Neural cell (in vitro differentiated cells): ENCODE data around the gene IREB2. TPM values are rescaled to one million over a fixed set of nuclear protein-coding genes. Genes with fewer than 3 reads are reported as not detected.

ENCODE experiments used
- H2AFZ ChIP-seq: fragments of 200-600, 300-800 bp; sonication (generic), shearing (Covaris generic); 2 replicates; pipeline ENCODE4 v1.6.0; 2014; ENCODE audit warnings: low read depth, mild to moderate bottlenecking, antibody characterized with exemption, low read length, moderate library complexity
- H3F3A ChIP-seq: fragments of 200-600 bp; shearing (Covaris generic); 2 replicates; pipeline ENCODE4 v1.6.1; 2016; ENCODE audit warnings: mild to moderate bottlenecking, moderate library complexity, mixed read lengths, antibody characterized with exemption, low read length; ENCODE audit not compliant: insufficient read depth, poor library complexity, severe bottlenecking
- H3K27ac ChIP-seq: fragments of 200-600, 300-800 bp; sonication (generic), shearing (Covaris generic); 2 replicates; pipeline ENCODE4 v1.5.1; 2014; ENCODE audit warnings: mild to moderate bottlenecking, low read length, moderate library complexity
- H3K27me3 ChIP-seq: fragments of 300-800, 200-600 bp; sonication (generic), shearing (Covaris generic); 2 replicates; pipeline ENCODE4 v1.6.0; 2014; ENCODE audit warnings: mild to moderate bottlenecking, low read depth, low read length, moderate library complexity; ENCODE audit not compliant: insufficient read depth
- H3K36me3 ChIP-seq: fragments of 300-800, 200-600 bp; sonication (generic), shearing (Covaris generic); 2 replicates; pipeline ENCODE4 v1.5.1; 2014; ENCODE audit warnings: mild to moderate bottlenecking, antibody characterized with exemption, low read length, moderate library complexity; ENCODE audit not compliant: insufficient read depth
- H3K4me2 ChIP-seq: fragments of 300-800, 200-600 bp; sonication (generic), shearing (Covaris generic); 2 replicates; pipeline ENCODE4 v1.6.0; 2014; ENCODE audit warnings: mild to moderate bottlenecking, low read length
- H3K4me3 ChIP-seq: fragments of 300-800, 200-600 bp; sonication (generic), shearing (Covaris generic); 2 replicates; pipeline ENCODE4 v1.5.1; 2014; ENCODE audit warnings: mild to moderate bottlenecking, low read length, moderate library complexity
- H3K79me2 ChIP-seq: fragments of 200-600 bp; shearing (Covaris generic); replicated peaks from 2 replicates; pipeline ENCODE4 v1.6.0; 2014; ENCODE audit warnings: mild to moderate bottlenecking, low read length, moderate library complexity; ENCODE audit not compliant: insufficient read depth
- H3K9ac ChIP-seq: fragments of 300-800, 200-600 bp; sonication (generic), shearing (Covaris generic); 2 replicates; pipeline ENCODE4 v1.6.1; 2016; ENCODE audit warnings: mild to moderate bottlenecking, low read length, mixed read lengths
- H3K9me2 ChIP-seq: fragments of 200-600 bp; shearing (Covaris generic); 2 replicates; pipeline ENCODE4 v1.6.1; 2016; ENCODE audit warnings: mild to moderate bottlenecking, low read length, mixed read lengths; ENCODE audit not compliant: insufficient read depth
- H3K9me3 ChIP-seq: fragments of 200-600, 300-800 bp; sonication (generic), shearing (Covaris generic); 2 replicates; pipeline ENCODE4 v1.6.1; 2016; ENCODE audit warnings: mild to moderate bottlenecking, mixed run types, low read length, moderate library complexity, mixed read lengths
- H4K20me1 ChIP-seq: fragments of 200-600 bp; shearing (Covaris generic); 2 replicates; pipeline ENCODE4 v1.6.1; 2016; ENCODE audit warnings: mild to moderate bottlenecking, mixed run types; ENCODE audit not compliant: insufficient read depth
- EP300 ChIP-seq: fragments of 450-650 bp; conservative IDR thresholded peaks from 2 replicates; pipeline ENCODE4 v1.6.1; 2014; ENCODE audit warnings: antibody characterized with exemption, mild to moderate bottlenecking, moderate library complexity; ENCODE audit not compliant: poor library complexity, severe bottlenecking
- EZH2 ChIP-seq: fragments of 200-600, 300-800 bp; shearing (Covaris generic), sonication (generic); IDR thresholded peaks from 2 replicates; pipeline ENCODE4 v1.6.1; 2014; ENCODE audit warnings: antibody characterized with exemption, low read length, borderline replicate concordance, mild to moderate bottlenecking; ENCODE audit not compliant: insufficient read depth, poor library complexity, severe bottlenecking
- MXI1 ChIP-seq: fragments of 450-650 bp; conservative IDR thresholded peaks from 2 replicates; pipeline ENCODE4 v1.6.1; 2014; ENCODE audit warnings: antibody characterized with exemption, mild to moderate bottlenecking; ENCODE audit not compliant: poor library complexity, severe bottlenecking
- POLR2AphosphoS5 ChIP-seq: IDR thresholded peaks from 2 replicates; pipeline ENCODE4 v1.6.1; 2012
- RAD21 ChIP-seq: fragments of 450-650 bp; conservative IDR thresholded peaks from 2 replicates; pipeline ENCODE4 v1.6.1; 2014; ENCODE audit warnings: antibody characterized with exemption, mild to moderate bottlenecking, moderate library complexity
- SMC3 ChIP-seq: fragments of 450-650 bp; conservative IDR thresholded peaks from 2 replicates; pipeline ENCODE4 v1.6.1; 2014; ENCODE audit warnings: antibody characterized with exemption, mild to moderate bottlenecking, moderate library complexity; ENCODE audit not compliant: poor library complexity
- TAF1 ChIP-seq: IDR thresholded peaks from 2 replicates; pipeline ENCODE4 v1.6.1; 2012; ENCODE audit warnings: low read depth
- polyA plus RNA-seq: library from polyadenylated mRNA; depleted of rRNA; stranded (reverse); fragments of >200 nt; gene quantifications from 2 replicates; pipeline ENCODE4 v1.2.3, GENCODE V29; 2014
- TF ChIP-seq, protein P1 (sequence below): IDR thresholded peaks from 2 replicates; pipeline ENCODE4 v1.6.1; 2012; ENCODE audit warnings: borderline replicate concordance
- TF ChIP-seq, protein P2 (sequence below): fragments of 450-650 bp; IDR thresholded peaks from 2 replicates; pipeline ENCODE4 v1.5.1; 2014; ENCODE audit warnings: antibody characterized with exemption, mild to moderate bottlenecking, moderate library complexity; ENCODE audit not compliant: poor library complexity, severe bottlenecking

Gene IREB2
- polyA plus RNA-seq, 1 donor from 2014 or later = 45.5 TPM

DNA sequence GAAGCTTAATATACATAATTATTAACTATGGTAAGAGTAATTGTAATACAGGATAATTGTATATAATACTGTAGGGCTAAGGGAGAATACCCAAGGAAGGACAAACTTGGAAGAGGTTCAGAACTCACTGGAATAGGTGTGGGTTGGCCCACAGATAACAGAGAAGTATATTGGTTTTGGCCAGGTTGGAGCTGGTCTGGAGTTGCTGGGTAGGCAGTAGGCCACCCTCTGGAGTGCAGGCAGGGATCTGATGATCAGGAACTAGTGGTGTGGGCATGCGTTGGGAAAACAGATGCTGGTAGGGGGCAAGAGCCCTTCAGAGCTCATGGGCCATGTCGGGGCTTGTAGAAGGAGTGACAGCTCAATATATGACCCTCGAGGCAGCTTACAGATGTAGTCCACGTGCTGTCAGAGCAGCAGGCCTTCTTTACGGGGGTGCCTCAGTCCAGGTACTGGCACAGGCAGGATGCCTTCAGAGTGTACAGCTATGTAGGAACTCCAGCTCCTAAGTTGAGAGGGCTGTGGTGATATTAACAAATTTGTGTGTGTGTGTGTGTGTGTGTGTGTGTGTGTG, 12.4 kb downstream of the IREB2 start (continued):
- TF ChIP-seq, protein P1, sequence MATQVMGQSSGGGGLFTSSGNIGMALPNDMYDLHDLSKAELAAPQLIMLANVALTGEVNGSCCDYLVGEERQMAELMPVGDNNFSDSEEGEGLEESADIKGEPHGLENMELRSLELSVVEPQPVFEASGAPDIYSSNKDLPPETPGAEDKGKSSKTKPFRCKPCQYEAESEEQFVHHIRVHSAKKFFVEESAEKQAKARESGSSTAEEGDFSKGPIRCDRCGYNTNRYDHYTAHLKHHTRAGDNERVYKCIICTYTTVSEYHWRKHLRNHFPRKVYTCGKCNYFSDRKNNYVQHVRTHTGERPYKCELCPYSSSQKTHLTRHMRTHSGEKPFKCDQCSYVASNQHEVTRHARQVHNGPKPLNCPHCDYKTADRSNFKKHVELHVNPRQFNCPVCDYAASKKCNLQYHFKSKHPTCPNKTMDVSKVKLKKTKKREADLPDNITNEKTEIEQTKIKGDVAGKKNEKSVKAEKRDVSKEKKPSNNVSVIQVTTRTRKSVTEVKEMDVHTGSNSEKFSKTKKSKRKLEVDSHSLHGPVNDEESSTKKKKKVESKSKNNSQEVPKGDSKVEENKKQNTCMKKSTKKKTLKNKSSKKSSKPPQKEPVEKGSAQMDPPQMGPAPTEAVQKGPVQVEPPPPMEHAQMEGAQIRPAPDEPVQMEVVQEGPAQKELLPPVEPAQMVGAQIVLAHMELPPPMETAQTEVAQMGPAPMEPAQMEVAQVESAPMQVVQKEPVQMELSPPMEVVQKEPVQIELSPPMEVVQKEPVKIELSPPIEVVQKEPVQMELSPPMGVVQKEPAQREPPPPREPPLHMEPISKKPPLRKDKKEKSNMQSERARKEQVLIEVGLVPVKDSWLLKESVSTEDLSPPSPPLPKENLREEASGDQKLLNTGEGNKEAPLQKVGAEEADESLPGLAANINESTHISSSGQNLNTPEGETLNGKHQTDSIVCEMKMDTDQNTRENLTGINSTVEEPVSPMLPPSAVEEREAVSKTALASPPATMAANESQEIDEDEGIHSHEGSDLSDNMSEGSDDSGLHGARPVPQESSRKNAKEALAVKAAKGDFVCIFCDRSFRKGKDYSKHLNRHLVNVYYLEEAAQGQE = no peak

DNA sequence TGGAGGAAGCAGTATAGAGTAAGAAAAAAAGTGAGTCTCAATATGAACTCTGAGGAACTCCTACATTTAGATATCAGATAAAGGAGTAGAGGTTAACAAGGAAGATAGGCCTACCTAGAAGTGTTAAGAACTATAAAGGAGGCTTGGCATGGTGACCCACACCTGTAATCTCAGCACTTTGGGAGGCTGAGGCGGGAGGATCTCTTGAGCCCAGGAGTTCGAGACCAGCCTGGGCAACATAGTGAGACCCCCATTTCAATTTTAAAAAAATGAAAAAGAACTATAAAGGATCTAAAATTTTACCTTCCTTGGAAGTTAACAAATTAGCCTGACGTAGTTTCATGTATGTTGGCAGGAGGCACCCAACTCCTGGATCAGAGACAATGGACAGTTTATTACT, 14.5 kb downstream of the IREB2 start:
- no peak overlapping the region for H3K27ac ChIP-seq
- H3F3A ChIP-seq = no peaks in the 10 kb centered on the region
- H3K36me3 ChIP-seq = no peaks in the 10 kb centered on the region
- H2AFZ ChIP-seq = no peak overlapping the region
- H3K4me2 ChIP-seq = no peak overlapping the region
- H3K9me3 ChIP-seq = no peaks in the 10 kb centered on the region
- H3K27me3 ChIP-seq = no peaks in the 10 kb centered on the region
- H3K9me2 ChIP-seq = no peaks in the 10 kb centered on the region
- H3K79me2 ChIP-seq = peaks cover 88% of the 10 kb centered on the region
- TF ChIP-seq RAD21 (no peak), POLR2AphosphoS5 (no peak), EP300 (no peak)
- TF ChIP-seq, protein P2, sequence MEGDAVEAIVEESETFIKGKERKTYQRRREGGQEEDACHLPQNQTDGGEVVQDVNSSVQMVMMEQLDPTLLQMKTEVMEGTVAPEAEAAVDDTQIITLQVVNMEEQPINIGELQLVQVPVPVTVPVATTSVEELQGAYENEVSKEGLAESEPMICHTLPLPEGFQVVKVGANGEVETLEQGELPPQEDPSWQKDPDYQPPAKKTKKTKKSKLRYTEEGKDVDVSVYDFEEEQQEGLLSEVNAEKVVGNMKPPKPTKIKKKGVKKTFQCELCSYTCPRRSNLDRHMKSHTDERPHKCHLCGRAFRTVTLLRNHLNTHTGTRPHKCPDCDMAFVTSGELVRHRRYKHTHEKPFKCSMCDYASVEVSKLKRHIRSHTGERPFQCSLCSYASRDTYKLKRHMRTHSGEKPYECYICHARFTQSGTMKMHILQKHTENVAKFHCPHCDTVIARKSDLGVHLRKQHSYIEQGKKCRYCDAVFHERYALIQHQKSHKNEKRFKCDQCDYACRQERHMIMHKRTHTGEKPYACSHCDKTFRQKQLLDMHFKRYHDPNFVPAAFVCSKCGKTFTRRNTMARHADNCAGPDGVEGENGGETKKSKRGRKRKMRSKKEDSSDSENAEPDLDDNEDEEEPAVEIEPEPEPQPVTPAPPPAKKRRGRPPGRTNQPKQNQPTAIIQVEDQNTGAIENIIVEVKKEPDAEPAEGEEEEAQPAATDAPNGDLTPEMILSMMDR = no peak
- TF ChIP-seq, protein P1 = no peak
- no peak overlapping the region for H3K4me3 ChIP-seq
- no peak overlapping the region for H3K9ac ChIP-seq
- no peaks in the 10 kb centered on the region for H4K20me1 ChIP-seq

DNA sequence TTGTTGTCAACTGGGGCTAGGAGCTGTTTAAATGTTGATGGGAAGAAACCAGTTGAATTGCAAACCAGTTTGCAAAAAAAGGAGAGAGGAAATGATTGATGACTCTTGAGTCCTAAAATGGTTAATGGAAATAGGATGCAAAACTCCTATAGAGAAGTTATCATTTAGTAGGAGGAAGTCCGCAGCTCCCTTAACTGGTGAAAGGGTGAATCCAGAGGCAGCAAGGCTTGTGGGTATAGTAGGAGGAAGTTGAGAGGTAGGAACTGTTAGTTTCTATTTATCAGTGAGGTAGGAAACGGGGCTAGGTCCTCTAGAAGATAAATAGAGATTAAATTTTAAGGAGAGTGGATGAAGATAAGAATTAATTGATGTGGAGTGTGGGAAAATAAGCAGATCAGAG, 15.4 kb downstream of the IREB2 start:
- H3F3A ChIP-seq = no peaks in the 10 kb centered on the region
- TF ChIP-seq MXI1 (no peak), EZH2 (no peak), RAD21 (no peak), POLR2AphosphoS5 (no peak), SMC3 (no peak), EP300 (no peak), TAF1 (no peak)
- TF ChIP-seq, protein P2 = no peak
- TF ChIP-seq, protein P1 = no peak
- H3K4me3 ChIP-seq = no peak overlapping the region
- H3K4me2 ChIP-seq = no peak overlapping the region
- H3K27me3 ChIP-seq = no peaks in the 10 kb centered on the region
- H3K79me2 ChIP-seq = peaks cover 87% of the 10 kb centered on the region
- no peaks in the 10 kb centered on the region for H3K9me3 ChIP-seq
- no peaks in the 10 kb centered on the region for H4K20me1 ChIP-seq
- H3K9ac ChIP-seq = no peak overlapping the region
- H3K9me2 ChIP-seq = no peaks in the 10 kb centered on the region
- H2AFZ ChIP-seq = no peak overlapping the region
- H3K36me3 ChIP-seq = no peaks in the 10 kb centered on the region
- H3K27ac ChIP-seq = no peak overlapping the region
